A549 (cell line): Measurements from ENCODE around the gene TMEM132D.

Experiments used
- CEBPB ChIP-seq, 2 experiments: fragments of >200 bp in 1 of 2; sonication (Bioruptor Twin) in 1 of 2; formaldehyde crosslinking in 1 of 2; IDR thresholded peaks; 2 replicates each; pipeline ENCODE4 v1.6.1; 2012 to 2016
- EHMT2 ChIP-seq: fragments of 200-600 bp; sonication (generic); IDR thresholded peaks from 2 replicates; pipeline ENCODE4 v1.6.1; 2016; ENCODE audit warnings: antibody characterized with exemption, low read depth, mild to moderate bottlenecking, moderate library complexity
- EP300 ChIP-seq, 2 experiments: fragments of >200 bp; sonication (Bioruptor Twin); formaldehyde crosslinking; IDR thresholded peaks; 2 replicates in 1 of 2; 3 replicates in 1 of 2; pipeline ENCODE4 v1.6.1; 2016 to 2017
- MAX ChIP-seq: IDR thresholded peaks from 2 replicates; pipeline ENCODE4 v1.6.1; 2012
- POLR2A ChIP-seq: IDR thresholded peaks from 2 replicates; pipeline ENCODE4 v1.6.1; 2012; ENCODE audit warnings: mild to moderate bottlenecking, low read length
- POLR2AphosphoS2 ChIP-seq: conservative IDR thresholded peaks from 2 replicates; pipeline ENCODE4 v1.6.1; 2012; ENCODE audit warnings: low read length, improper control_type of control experiment, inconsistent platforms
- SMC3 ChIP-seq: fragments of >200 bp; sonication (Bioruptor Twin); formaldehyde crosslinking; IDR thresholded peaks from 3 replicates; pipeline ENCODE4 v1.6.1; 2018; ENCODE audit warnings: inconsistent platforms
- TF ChIP-seq, protein P1 (sequence below): IDR thresholded peaks from 2 replicates; pipeline ENCODE4 v1.6.1; 2012

- TF ChIP-seq EP300 (IDR thresholded peaks at IDR 0.05) (no peak), POLR2A (no peak), SMC3 (no peak), MAX (no peak), POLR2AphosphoS2 (no peak), CEBPB (IDR thresholded peaks at IDR 0.05) (no peak), EHMT2 (no peak)
- TF ChIP-seq, protein P1, sequence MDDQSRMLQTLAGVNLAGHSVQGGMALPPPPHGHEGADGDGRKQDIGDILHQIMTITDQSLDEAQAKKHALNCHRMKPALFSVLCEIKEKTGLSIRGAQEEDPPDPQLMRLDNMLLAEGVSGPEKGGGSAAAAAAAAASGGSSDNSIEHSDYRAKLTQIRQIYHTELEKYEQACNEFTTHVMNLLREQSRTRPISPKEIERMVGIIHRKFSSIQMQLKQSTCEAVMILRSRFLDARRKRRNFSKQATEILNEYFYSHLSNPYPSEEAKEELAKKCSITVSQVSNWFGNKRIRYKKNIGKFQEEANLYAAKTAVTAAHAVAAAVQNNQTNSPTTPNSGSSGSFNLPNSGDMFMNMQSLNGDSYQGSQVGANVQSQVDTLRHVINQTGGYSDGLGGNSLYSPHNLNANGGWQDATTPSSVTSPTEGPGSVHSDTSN, result no peak
These were observed 658.1 kb downstream of the TMEM132D start for GRCh38 chr12:129245769-129246168.
